ENCODE results near the gene CRACR2A. TPM values are rescaled to one million over a fixed set of nuclear protein-coding genes. Genes with fewer than 3 reads are reported as not detected.

Gene CRACR2A
- total RNA-seq, 4 donors from 2014 or later: 0.91 to 2.3 (median 1.9) TPM

DNA sequence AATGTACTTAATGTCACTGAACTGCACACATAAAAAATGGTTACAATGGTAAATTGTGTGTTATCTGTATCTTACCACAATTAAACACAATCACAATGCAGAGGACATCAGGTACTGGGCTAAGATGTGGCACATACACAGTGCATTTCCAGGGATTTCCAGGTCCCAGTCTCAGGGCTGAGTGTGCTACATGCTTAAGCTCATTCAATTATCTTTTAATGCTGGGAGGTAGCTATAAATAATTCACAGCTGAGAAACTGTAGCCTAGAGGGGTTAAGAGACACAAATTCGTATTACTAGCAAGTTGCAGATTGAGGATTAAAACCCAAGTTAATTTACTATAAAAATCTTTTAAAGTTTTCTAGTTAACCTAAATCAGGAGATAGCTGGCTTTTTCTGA is 67.1 kb downstream of the CRACR2A start:
- no peak for DNase-seq
- 36 to 76% methylated on average over 1 of the region's 1 CpG for WGBS, 2 donors
- H3K36me3 ChIP-seq: no peaks in the 10 kb centered on the region
- no peak overlapping the region for H3K27ac ChIP-seq
- no peak overlapping the region for H3K4me3 ChIP-seq
- intact Hi-C loops (cut with DNase I): no loop called here
- no peaks in the 10 kb centered on the region for H3K9me3 ChIP-seq
- TF ChIP-seq, protein P1, sequence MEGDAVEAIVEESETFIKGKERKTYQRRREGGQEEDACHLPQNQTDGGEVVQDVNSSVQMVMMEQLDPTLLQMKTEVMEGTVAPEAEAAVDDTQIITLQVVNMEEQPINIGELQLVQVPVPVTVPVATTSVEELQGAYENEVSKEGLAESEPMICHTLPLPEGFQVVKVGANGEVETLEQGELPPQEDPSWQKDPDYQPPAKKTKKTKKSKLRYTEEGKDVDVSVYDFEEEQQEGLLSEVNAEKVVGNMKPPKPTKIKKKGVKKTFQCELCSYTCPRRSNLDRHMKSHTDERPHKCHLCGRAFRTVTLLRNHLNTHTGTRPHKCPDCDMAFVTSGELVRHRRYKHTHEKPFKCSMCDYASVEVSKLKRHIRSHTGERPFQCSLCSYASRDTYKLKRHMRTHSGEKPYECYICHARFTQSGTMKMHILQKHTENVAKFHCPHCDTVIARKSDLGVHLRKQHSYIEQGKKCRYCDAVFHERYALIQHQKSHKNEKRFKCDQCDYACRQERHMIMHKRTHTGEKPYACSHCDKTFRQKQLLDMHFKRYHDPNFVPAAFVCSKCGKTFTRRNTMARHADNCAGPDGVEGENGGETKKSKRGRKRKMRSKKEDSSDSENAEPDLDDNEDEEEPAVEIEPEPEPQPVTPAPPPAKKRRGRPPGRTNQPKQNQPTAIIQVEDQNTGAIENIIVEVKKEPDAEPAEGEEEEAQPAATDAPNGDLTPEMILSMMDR (IDR thresholded peaks at IDR 0.05): no peak
- no peaks in the 10 kb centered on the region for H3K27me3 ChIP-seq
- no peaks in the 10 kb centered on the region for H3K4me1 ChIP-seq

GRCh38 chr12:3684449-3685051 is 68.4 kb downstream of the CRACR2A start:
- H3K4me3 ChIP-seq: no peak overlapping the region
- no peaks in the 10 kb centered on the region for H3K9me3 ChIP-seq
- 73 to 86% methylated on average over 12 of the region's 12 CpGs for WGBS, 2 donors
- H3K4me1 ChIP-seq: no peaks in the 10 kb centered on the region
- intact Hi-C loops (cut with DNase I): no loop called here
- no peaks in the 10 kb centered on the region for H3K36me3 ChIP-seq
- no peak for DNase-seq
- H3K27me3 ChIP-seq: no peaks in the 10 kb centered on the region
- no peak for TF ChIP-seq POLR2A (IDR thresholded peaks at IDR 0.05)
- TF ChIP-seq, protein P1 (IDR thresholded peaks at IDR 0.05): no peak
- no peak overlapping the region for H3K27ac ChIP-seq

DNA sequence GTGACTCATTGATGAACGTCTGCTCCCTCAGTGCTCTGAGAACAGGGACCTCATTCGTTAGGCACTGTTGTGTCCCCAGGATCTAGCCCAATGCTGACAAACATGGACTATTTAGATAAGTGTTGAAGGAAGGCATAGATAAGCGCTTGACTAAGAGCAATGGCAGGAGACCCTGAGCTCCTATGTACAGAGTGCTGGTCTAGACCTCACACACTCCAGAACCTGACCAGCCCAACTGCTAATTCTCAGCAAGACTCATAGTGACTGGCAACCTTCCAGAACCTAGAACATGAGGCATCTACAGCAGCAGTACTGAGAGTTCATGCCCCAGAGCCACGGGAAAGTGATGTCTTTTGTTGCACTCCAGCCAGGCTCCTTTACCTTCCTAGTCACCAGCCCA is 69.2 kb downstream of the CRACR2A start:
- WGBS, 2 donors: 69 to 88% methylated on average over 2 to 3 of the region's 4 CpGs
- Histone ChIP-seq H3K27me3 (no peaks in the 10 kb centered on the region), H3K36me3 (no peaks in the 10 kb centered on the region), H3K4me3 (no peak overlapping the region), H3K27ac (no peak overlapping the region), H3K4me1 (no peaks in the 10 kb centered on the region), H3K9me3 (no peaks in the 10 kb centered on the region)
- TF ChIP-seq, protein P1 (IDR thresholded peaks at IDR 0.05): no peak
- no peak for TF ChIP-seq POLR2A (IDR thresholded peaks at IDR 0.05)
- intact Hi-C loops (cut with DNase I): no loop called here
- no peak for DNase-seq

GRCh38 chr12:3681595-3682061 is 71.3 kb downstream of the CRACR2A start:
- Histone ChIP-seq H3K27me3 (no peaks in the 10 kb centered on the region), H3K36me3 (no peaks in the 10 kb centered on the region), H3K9me3 (no peaks in the 10 kb centered on the region), H3K4me3 (no peak overlapping the region), H3K4me1 (no peaks in the 10 kb centered on the region), H3K27ac (no peak overlapping the region)
- TF ChIP-seq POLR2A (IDR thresholded peaks at IDR 0.05): no peak
- TF ChIP-seq, protein P1 (IDR thresholded peaks at IDR 0.05): no peak
- intact Hi-C loops (cut with DNase I): no loop called here
- DNase-seq: no peak
- WGBS, 2 donors: 66 to 84% methylated on average over 6 of the region's 6 CpGs

GRCh38 chr12:3680919-3681594 is 71.9 kb downstream of the CRACR2A start:
- TF ChIP-seq, protein P1 (IDR thresholded peaks at IDR 0.05): no peak
- no peak for TF ChIP-seq POLR2A (IDR thresholded peaks at IDR 0.05)
- 71 to 74% methylated on average over 7 of the region's 8 CpGs for WGBS, 2 donors

More at GRCh38 chr12:3680919-3681594, 71.9 kb downstream of the CRACR2A start:
- Histone ChIP-seq H3K27me3 (no peaks in the 10 kb centered on the region), H3K4me3 (no peak overlapping the region), H3K27ac (no peak overlapping the region), H3K4me1 (no peaks in the 10 kb centered on the region), H3K36me3 (no peaks in the 10 kb centered on the region), H3K9me3 (no peaks in the 10 kb centered on the region)
- intact Hi-C loops (cut with DNase I): no loop called here
- no peak for DNase-seq
